ENCODE results near the gene CFAP298. TPM values are rescaled to one million over a fixed set of nuclear protein-coding genes. Genes with fewer than 3 reads are reported as not detected.

The CFAP298 gene
- total RNA-seq, 1 donor from 2014 or later, result 18.1 TPM

GRCh38 chr21:32597205-32597604, 15.0 kb downstream of the CFAP298 start:
- no peak for DNase-seq

GRCh38 chr21:32595431-32595830, 16.7 kb downstream of the CFAP298 start:
- DNase-seq, result no peak

- no peak for DNase-seq
Measured at GRCh38 chr21:32593690-32594089, 18.5 kb downstream of the CFAP298 start.

GRCh38 chr21:32592929-32593502, 19.2 kb downstream of the CFAP298 start:
- DNase-seq, result no peak

- no peak for DNase-seq
Measured at GRCh38 chr21:32590130-32590529, 22.0 kb downstream of the CFAP298 start.

GRCh38 chr21:32587651-32588050, 24.5 kb downstream of the CFAP298 start:
- no peak for DNase-seq

- DNase-seq, result no peak
Measured at GRCh38 chr21:32587120-32587519, 25.1 kb downstream of the CFAP298 start.

- DNase-seq, result no peak
Measured at GRCh38 chr21:32585970-32586369, 26.2 kb downstream of the CFAP298 start.

- DNase-seq, result no peak
Measured at GRCh38 chr21:32585042-32585710, 27.0 kb downstream of the CFAP298 start, which contains the start of gene TCP10L. Gene TCP10L, minus strand, starts transcription at chr21:32585523. Its CDS starts 1,219 bp downstream, at chr21:32584304.

GRCh38 chr21:32584472-32584871, 27.7 kb downstream of the CFAP298 start:
- no peak for DNase-seq

- no peak for DNase-seq
Measured at GRCh38 chr21:32581732-32582131, 30.4 kb downstream of the CFAP298 start.

GRCh38 chr21:32580949-32581348, 31.2 kb downstream of the CFAP298 start:
- no peak for DNase-seq

- DNase-seq, result no peak
Measured at GRCh38 chr21:32578107-32578691, 34.0 kb downstream of the CFAP298 start.

GRCh38 chr21:32576011-32576410, 36.2 kb downstream of the CFAP298 start:
- DNase-seq, result no peak

GRCh38 chr21:32574946-32575925, 36.9 kb downstream of the CFAP298 start:
- no peak for DNase-seq

- DNase-seq, result no peak
Measured at GRCh38 chr21:32572574-32573420, 39.4 kb downstream of the CFAP298 start.

- no peak for DNase-seq
Measured at GRCh38 chr21:32570456-32570855, 41.7 kb downstream of the CFAP298 start.

- DNase-seq, result peak; percentile 38
Measured at GRCh38 chr21:32569261-32570230, 42.6 kb downstream of the CFAP298 start.

GRCh38 chr21:32567626-32568025, 44.6 kb downstream of the CFAP298 start:
- DNase-seq, result no peak

- DNase-seq, result no peak
Measured at GRCh38 chr21:32566741-32567389, 45.3 kb downstream of the CFAP298 start.

Measured in occipital lobe (tissue), 2 donors.